ENCODE measurements around the gene SPATA21.
"Not testable (repeated sequence)": the region's sequence is repeated elsewhere in the genome, so short reads cannot be mapped to it uniquely, and the experiment has no call there.

SPATA21 gene

GRCh38 chr1:16366722-16367257 lies 70.4 kb downstream of the SPATA21 start, which contains the start of gene SZRD1:
TSS of gene SZRD1 (plus strand) at chr1:16367242. CDS start at chr1:16367258, 16 bp downstream.
- peak within 1 kb of the TSS; percentile 51 for H3K4me2 ChIP-seq (ENCODE audit: insufficient read depth, low read length, poor library complexity, severe bottlenecking)
- no peak within 1 kb of the TSS for H2BK12ac ChIP-seq (ENCODE audit: low read length)
- no CpG with 5 or more reads among the region's 24 CpGs for WGBS, 2 donors (ENCODE audit: extremely low coverage in 2 of 2, insufficient read length in 2 of 2, insufficient replicate concordance in 1 of 2)
- H3K23ac ChIP-seq (ENCODE audit: low read depth, low read length, poor library complexity), result peak within 1 kb of the TSS; percentile 89
- H3K4me1 ChIP-seq (ENCODE audit: control insufficient read depth in 2 of 2, insufficient read depth in 1 of 2, low read depth in 1 of 2, low read length in 2 of 2), result peaks cover 2 to 7% of the 10 kb centered on the region in 2 donors
- H3K9me3 ChIP-seq (replicated peaks in 1 of 2; ENCODE audit: control insufficient read depth in 2 of 2, insufficient read depth in 1 of 2, low read depth in 1 of 2, low read length in 2 of 2), result no peaks in the 10 kb centered on the region
- H3K9ac ChIP-seq (ENCODE audit: low read depth, low read length, poor library complexity), result peak within 1 kb of the TSS; percentile 92
- H3K36me3 ChIP-seq (replicated peaks in 1 of 2; ENCODE audit: control insufficient read depth in 2 of 2, insufficient read depth in 2 of 2, low read length in 2 of 2), result peaks cover 0 to 11% of the 10 kb centered on the region in 2 donors
- no peak within 1 kb of the TSS for H4K91ac ChIP-seq (ENCODE audit: low read depth, low read length, poor library complexity)
- H2AFZ ChIP-seq (ENCODE audit: low read length), result peak within 1 kb of the TSS; percentile 90
- H3K4ac ChIP-seq (ENCODE audit: low read length), result peak within 1 kb of the TSS; percentile 37
- peak within 1 kb of the TSS; percentile 47 for H2AK5ac ChIP-seq (ENCODE audit: low read depth, low read length)
- peaks cover 3% of the 10 kb centered on the region for H3K79me1 ChIP-seq (ENCODE audit: low read depth, low read length)
- H3K27me3 ChIP-seq (ENCODE audit: control insufficient read depth in 3 of 3, insufficient read depth in 3 of 3, low read depth in 1 of 3, low read length in 3 of 3), result no peaks in the 10 kb centered on the region
- H3K18ac ChIP-seq (ENCODE audit: low read length), result peak within 1 kb of the TSS; percentile 99
- H4K8ac ChIP-seq (ENCODE audit: low read depth, low read length), result no peak within 1 kb of the TSS
- H2BK120ac ChIP-seq (ENCODE audit: low read depth, low read length), result no peak within 1 kb of the TSS
- H2BK5ac ChIP-seq (ENCODE audit: low read length), result peak within 1 kb of the TSS; percentile 90
- H2BK15ac ChIP-seq (ENCODE audit: low read length), result peak within 1 kb of the TSS; percentile 75
- peak within 1 kb of the TSS; percentile 56 for H3K14ac ChIP-seq (ENCODE audit: low read length)
- peak; percentile 97 for DNase-seq (ENCODE audit: low spot score)
- peak within 1 kb of the TSS; percentile 80 to 98 for H3K4me3 ChIP-seq (ENCODE audit: low read length in 2 of 2)
- H3K27ac ChIP-seq (replicated peaks; ENCODE audit: low read length), result peak within 1 kb of the TSS; percentile 95

DNA sequence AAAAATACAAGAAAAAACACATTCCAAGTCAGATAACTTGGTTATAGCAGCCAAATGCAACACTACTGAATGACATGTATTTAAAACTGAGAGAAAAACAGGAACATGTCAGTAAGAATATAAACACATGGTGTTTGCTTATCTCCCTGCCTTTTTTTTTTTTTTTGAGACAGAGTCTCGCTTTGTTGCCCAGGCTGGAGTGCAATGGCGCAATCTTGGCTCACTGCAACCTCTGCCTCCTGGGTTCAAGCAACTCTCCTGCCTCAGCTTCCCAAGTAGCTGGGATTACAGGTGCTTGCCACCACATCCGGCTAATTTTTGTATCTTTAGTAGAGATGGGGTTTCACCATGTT lies 72.1 kb downstream of the SPATA21 start:
- no CpG with 5 or more reads among the region's 3 CpGs for WGBS, 2 donors (ENCODE audit: extremely low coverage in 2 of 2, insufficient read length in 2 of 2, insufficient replicate concordance in 1 of 2)
- not testable (repeated sequence) for DNase-seq (ENCODE audit: low spot score); H2AFZ ChIP-seq (ENCODE audit: low read length); H2BK120ac ChIP-seq (ENCODE audit: low read depth, low read length); H3K4me2 ChIP-seq (ENCODE audit: insufficient read depth, low read length, poor library complexity, severe bottlenecking); H2BK12ac ChIP-seq (ENCODE audit: low read length); H3K9ac ChIP-seq (ENCODE audit: low read depth, low read length, poor library complexity); H3K18ac ChIP-seq (ENCODE audit: low read length); H3K23ac ChIP-seq (ENCODE audit: low read depth, low read length, poor library complexity); H2BK5ac ChIP-seq (ENCODE audit: low read length); H3K27ac ChIP-seq (replicated peaks; ENCODE audit: low read length); H3K79me1 ChIP-seq (ENCODE audit: low read depth, low read length); H3K27me3 ChIP-seq (ENCODE audit: control insufficient read depth in 3 of 3, insufficient read depth in 3 of 3, low read depth in 1 of 3, low read length in 3 of 3); H4K91ac ChIP-seq (ENCODE audit: low read depth, low read length, poor library complexity); H2BK15ac ChIP-seq (ENCODE audit: low read length); H3K36me3 ChIP-seq (replicated peaks in 1 of 2; ENCODE audit: control insufficient read depth in 2 of 2, insufficient read depth in 2 of 2, low read length in 2 of 2); H3K4me3 ChIP-seq (ENCODE audit: low read length in 2 of 2); H3K4me1 ChIP-seq (ENCODE audit: control insufficient read depth in 2 of 2, insufficient read depth in 1 of 2, low read depth in 1 of 2, low read length in 2 of 2); H3K9me3 ChIP-seq (replicated peaks in 1 of 2; ENCODE audit: control insufficient read depth in 2 of 2, insufficient read depth in 1 of 2, low read depth in 1 of 2, low read length in 2 of 2); H3K14ac ChIP-seq (ENCODE audit: low read length); H2AK5ac ChIP-seq (ENCODE audit: low read depth, low read length); H4K8ac ChIP-seq (ENCODE audit: low read depth, low read length); H3K4ac ChIP-seq (ENCODE audit: low read length)

- Histone ChIP-seq H2BK15ac (ENCODE audit: low read length) (no peak overlapping the region), H3K27me3 (ENCODE audit: control insufficient read depth in 3 of 3, insufficient read depth in 3 of 3, low read depth in 1 of 3, low read length in 3 of 3) (peaks cover 0 to 2% (median 0%) of the 10 kb centered on the region in 3 experiments), H3K4me3 (ENCODE audit: low read length in 2 of 2) (no peak overlapping the region), H2AK5ac (ENCODE audit: low read depth, low read length) (no peak overlapping the region), H3K27ac (replicated peaks; ENCODE audit: low read length) (no peak overlapping the region), H3K14ac (ENCODE audit: low read length) (no peak overlapping the region), H3K9me3 (replicated peaks in 1 of 2; ENCODE audit: control insufficient read depth in 2 of 2, insufficient read depth in 1 of 2, low read depth in 1 of 2, low read length in 2 of 2) (no peaks in the 10 kb centered on the region), H3K18ac (ENCODE audit: low read length) (no peak overlapping the region), H3K23ac (ENCODE audit: low read depth, low read length, poor library complexity) (no peak overlapping the region), H2BK120ac (ENCODE audit: low read depth, low read length) (no peak overlapping the region), H2BK12ac (ENCODE audit: low read length) (no peak overlapping the region), H3K4me1 (ENCODE audit: control insufficient read depth in 2 of 2, insufficient read depth in 1 of 2, low read depth in 1 of 2, low read length in 2 of 2) (peaks cover 5% of the 10 kb centered on the region in 2 donors), H3K4ac (ENCODE audit: low read length) (no peak overlapping the region), H4K8ac (ENCODE audit: low read depth, low read length) (no peak overlapping the region), H3K79me1 (ENCODE audit: low read depth, low read length) (peaks cover 4% of the 10 kb centered on the region), H3K36me3 (replicated peaks in 1 of 2; ENCODE audit: control insufficient read depth in 2 of 2, insufficient read depth in 2 of 2, low read length in 2 of 2) (no peaks in the 10 kb centered on the region), H4K91ac (ENCODE audit: low read depth, low read length, poor library complexity) (no peak overlapping the region), H3K4me2 (ENCODE audit: insufficient read depth, low read length, poor library complexity, severe bottlenecking) (no peak overlapping the region), H2BK5ac (ENCODE audit: low read length) (no peak overlapping the region), H2AFZ (ENCODE audit: low read length) (no peak overlapping the region), H3K9ac (ENCODE audit: low read depth, low read length, poor library complexity) (no peak overlapping the region)
- no CpG with 5 or more reads among the region's 3 CpGs for WGBS, 2 donors (ENCODE audit: extremely low coverage in 2 of 2, insufficient read length in 2 of 2, insufficient replicate concordance in 1 of 2)
- DNase-seq (ENCODE audit: low spot score), result no peak
Measured at GRCh38 chr1:16356867-16357266, 80.4 kb downstream of the SPATA21 start.

DNA sequence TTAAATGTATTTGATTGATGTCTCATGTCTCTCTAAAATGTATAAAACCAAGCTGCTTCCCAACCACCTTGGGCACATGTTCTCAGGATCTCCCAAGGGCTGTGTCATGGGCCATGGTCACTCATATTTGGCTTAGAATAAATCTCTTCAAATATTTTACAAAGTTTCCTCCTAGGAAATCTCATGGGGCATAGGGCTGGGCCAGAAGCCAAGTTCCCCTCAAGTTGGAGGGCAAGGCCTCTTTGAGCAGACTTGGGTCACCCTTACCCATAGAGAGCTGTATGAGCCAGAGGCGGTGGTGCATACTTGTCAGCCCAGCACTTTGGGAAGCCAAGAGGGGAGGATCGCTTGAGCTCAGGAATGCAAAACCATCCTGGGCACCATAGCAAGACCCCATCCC lies 82.6 kb downstream of the SPATA21 start:
- no peak overlapping the region for H3K23ac ChIP-seq (ENCODE audit: low read depth, low read length, poor library complexity)
- H3K4me1 ChIP-seq (ENCODE audit: control insufficient read depth in 2 of 2, insufficient read depth in 1 of 2, low read depth in 1 of 2, low read length in 2 of 2), result peaks cover 7 to 9% of the 10 kb centered on the region in 2 donors
- no peak overlapping the region for H3K27ac ChIP-seq (replicated peaks; ENCODE audit: low read length)
- H3K4ac ChIP-seq (ENCODE audit: low read length), result no peak overlapping the region
- H2BK5ac ChIP-seq (ENCODE audit: low read length), result no peak overlapping the region
- no peak overlapping the region for H3K18ac ChIP-seq (ENCODE audit: low read length)
- no CpG with 5 or more reads among the region's 2 CpGs for WGBS, 2 donors (ENCODE audit: extremely low coverage in 2 of 2, insufficient read length in 2 of 2, insufficient replicate concordance in 1 of 2)
- H2BK15ac ChIP-seq (ENCODE audit: low read length), result no peak overlapping the region
- H2BK120ac ChIP-seq (ENCODE audit: low read depth, low read length), result no peak overlapping the region
- H2BK12ac ChIP-seq (ENCODE audit: low read length), result no peak overlapping the region
- DNase-seq (ENCODE audit: low spot score), result no peak
- H3K9me3 ChIP-seq (replicated peaks in 1 of 2; ENCODE audit: control insufficient read depth in 2 of 2, insufficient read depth in 1 of 2, low read depth in 1 of 2, low read length in 2 of 2), result no peaks in the 10 kb centered on the region
- H3K14ac ChIP-seq (ENCODE audit: low read length), result no peak overlapping the region
- H3K79me1 ChIP-seq (ENCODE audit: low read depth, low read length), result peaks cover 5% of the 10 kb centered on the region
- H3K36me3 ChIP-seq (replicated peaks in 1 of 2; ENCODE audit: control insufficient read depth in 2 of 2, insufficient read depth in 2 of 2, low read length in 2 of 2), result peaks cover 0 to 1% of the 10 kb centered on the region in 2 donors
- no peak overlapping the region for H3K4me2 ChIP-seq (ENCODE audit: insufficient read depth, low read length, poor library complexity, severe bottlenecking)
- H4K8ac ChIP-seq (ENCODE audit: low read depth, low read length), result no peak overlapping the region
- no peak overlapping the region for H4K91ac ChIP-seq (ENCODE audit: low read depth, low read length, poor library complexity)
- H2AK5ac ChIP-seq (ENCODE audit: low read depth, low read length), result no peak overlapping the region
- no peak overlapping the region for H2AFZ ChIP-seq (ENCODE audit: low read length)
- H3K4me3 ChIP-seq (ENCODE audit: low read length in 2 of 2), result no peak overlapping the region
- no peak overlapping the region for H3K9ac ChIP-seq (ENCODE audit: low read depth, low read length, poor library complexity)
- H3K27me3 ChIP-seq (ENCODE audit: control insufficient read depth in 3 of 3, insufficient read depth in 3 of 3, low read depth in 1 of 3, low read length in 3 of 3), result peaks cover 0 to 2% (median 0%) of the 10 kb centered on the region in 3 experiments

Data from neuronal stem cell (in vitro differentiated cells).